Type B pancreatic cell (in vitro differentiated cells): ENCODE results near the gene ABLIM2. TPM values are rescaled to one million over a fixed set of nuclear protein-coding genes. Genes with fewer than 3 reads are reported as not detected.

Experiments
- DNase-seq: peaks from one replicate; pipeline ENCODE4 v3.0.0; 2021; ENCODE audit warnings: mixed read lengths; ENCODE audit not compliant: unreplicated experiment; ENCODE audit errors: extremely low spot score
- H3K27ac Mint-ChIP-seq: 2 replicates; pipeline ENCODE4 v1.8.0; 2021; ENCODE audit warnings: mild to moderate bottlenecking, mixed read lengths
- H3K27me3 Mint-ChIP-seq: 2 replicates; pipeline ENCODE4 v1.8.0; 2021; ENCODE audit warnings: mixed read lengths
- H3K36me3 Mint-ChIP-seq: 2 replicates; pipeline ENCODE4 v1.8.0; 2021; ENCODE audit warnings: mixed read lengths
- H3K4me1 Mint-ChIP-seq: one replicate; pipeline ENCODE4 v1.8.0; 2021; ENCODE audit warnings: mixed read lengths; ENCODE audit not compliant: unreplicated experiment
- H3K4me3 Mint-ChIP-seq: 2 replicates; pipeline ENCODE4 v1.8.0; 2021; ENCODE audit warnings: mild to moderate bottlenecking, mixed read lengths
- H3K9me3 Mint-ChIP-seq: 2 replicates; pipeline ENCODE4 v1.8.0; 2021; ENCODE audit warnings: mixed read lengths
- total RNA-seq: library from RNA; stranded (reverse); gene quantifications from 2 replicates; pipeline ENCODE4 v1.2.1, GENCODE V29; 2021; ENCODE audit warnings: low replicate concordance
- TF ChIP-seq, protein P1 (sequence below): fragments of 200-600 bp; sonication (generic); conservative IDR thresholded peaks from 2 replicates; pipeline ENCODE4 v1.5.0; 2021; ENCODE audit warnings: antibody characterized with exemption, mild to moderate bottlenecking

Gene ABLIM2
- total RNA-seq, 1 donor from 2014 or later, result 2.6 TPM

DNA sequence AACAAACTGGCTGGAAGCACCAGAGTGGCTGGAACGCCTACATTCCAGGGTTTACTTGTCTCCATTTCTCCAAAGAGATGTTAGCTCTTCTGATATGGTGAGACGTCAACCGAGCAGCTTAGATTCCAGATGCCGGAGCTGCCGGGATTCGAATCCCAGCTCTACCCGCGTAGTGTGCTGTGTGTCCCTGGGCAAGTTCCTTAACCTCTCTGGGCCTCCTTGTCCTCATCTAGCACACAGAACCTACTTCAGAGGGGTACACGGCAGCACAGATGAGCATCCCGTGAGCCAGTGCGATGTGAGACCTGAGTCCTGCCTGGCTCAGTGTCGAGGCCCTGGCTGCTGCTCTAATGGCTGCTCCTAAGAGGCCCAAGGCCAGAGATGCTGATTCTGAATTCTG is 60.1 kb downstream of the ABLIM2 start:
- Mint-ChIP-seq H3K36me3 (no peaks in the 10 kb centered on the region), H3K27me3 (no peaks in the 10 kb centered on the region), H3K4me1 (peaks cover 8% of the 10 kb centered on the region), H3K27ac (no peak overlapping the region), H3K9me3 (peaks cover 16% of the 10 kb centered on the region), H3K4me3 (no peak overlapping the region)
- TF ChIP-seq, protein P1, sequence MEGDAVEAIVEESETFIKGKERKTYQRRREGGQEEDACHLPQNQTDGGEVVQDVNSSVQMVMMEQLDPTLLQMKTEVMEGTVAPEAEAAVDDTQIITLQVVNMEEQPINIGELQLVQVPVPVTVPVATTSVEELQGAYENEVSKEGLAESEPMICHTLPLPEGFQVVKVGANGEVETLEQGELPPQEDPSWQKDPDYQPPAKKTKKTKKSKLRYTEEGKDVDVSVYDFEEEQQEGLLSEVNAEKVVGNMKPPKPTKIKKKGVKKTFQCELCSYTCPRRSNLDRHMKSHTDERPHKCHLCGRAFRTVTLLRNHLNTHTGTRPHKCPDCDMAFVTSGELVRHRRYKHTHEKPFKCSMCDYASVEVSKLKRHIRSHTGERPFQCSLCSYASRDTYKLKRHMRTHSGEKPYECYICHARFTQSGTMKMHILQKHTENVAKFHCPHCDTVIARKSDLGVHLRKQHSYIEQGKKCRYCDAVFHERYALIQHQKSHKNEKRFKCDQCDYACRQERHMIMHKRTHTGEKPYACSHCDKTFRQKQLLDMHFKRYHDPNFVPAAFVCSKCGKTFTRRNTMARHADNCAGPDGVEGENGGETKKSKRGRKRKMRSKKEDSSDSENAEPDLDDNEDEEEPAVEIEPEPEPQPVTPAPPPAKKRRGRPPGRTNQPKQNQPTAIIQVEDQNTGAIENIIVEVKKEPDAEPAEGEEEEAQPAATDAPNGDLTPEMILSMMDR, result no peak
- DNase-seq, result no peak

DNA sequence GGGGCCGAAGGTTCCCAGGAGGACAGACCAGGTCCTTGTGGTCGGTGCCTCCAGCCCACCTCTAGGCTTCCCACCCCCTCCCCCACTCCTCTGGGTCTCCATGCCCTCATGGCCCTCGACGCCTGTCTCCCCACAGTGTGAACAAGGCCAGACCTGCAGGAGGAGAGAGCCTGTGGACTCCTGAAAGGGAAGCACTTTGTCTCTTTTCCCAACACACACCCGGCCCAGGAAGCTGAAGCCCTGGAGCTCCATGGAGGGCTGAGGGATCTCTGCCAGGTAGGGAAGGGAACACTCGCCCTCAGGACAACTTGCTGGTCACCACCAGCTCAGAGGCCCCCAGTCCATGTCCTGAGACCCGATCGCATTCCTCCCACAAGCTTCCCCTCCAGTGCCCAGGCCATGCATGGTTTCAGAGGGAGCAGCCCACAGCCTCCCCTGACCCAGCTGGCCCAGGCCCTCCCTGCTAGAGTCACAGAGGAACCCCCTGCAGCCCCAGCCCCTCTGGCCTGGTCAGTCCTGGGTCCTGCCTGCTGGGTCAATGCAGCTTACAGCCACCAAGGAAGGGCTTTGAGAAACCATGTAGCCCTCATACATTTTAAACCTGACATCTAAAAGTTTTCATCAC is 60.8 kb downstream of the ABLIM2 start:
- no peak overlapping the region for H3K4me3 Mint-ChIP-seq
- TF ChIP-seq, protein P1, result no peak
- H3K9me3 Mint-ChIP-seq, result peaks cover 19% of the 10 kb centered on the region
- H3K27ac Mint-ChIP-seq, result no peak overlapping the region
- H3K36me3 Mint-ChIP-seq, result no peaks in the 10 kb centered on the region
- H3K27me3 Mint-ChIP-seq, result no peaks in the 10 kb centered on the region
- peaks cover 8% of the 10 kb centered on the region for H3K4me1 Mint-ChIP-seq
- DNase-seq, result no peak

DNA sequence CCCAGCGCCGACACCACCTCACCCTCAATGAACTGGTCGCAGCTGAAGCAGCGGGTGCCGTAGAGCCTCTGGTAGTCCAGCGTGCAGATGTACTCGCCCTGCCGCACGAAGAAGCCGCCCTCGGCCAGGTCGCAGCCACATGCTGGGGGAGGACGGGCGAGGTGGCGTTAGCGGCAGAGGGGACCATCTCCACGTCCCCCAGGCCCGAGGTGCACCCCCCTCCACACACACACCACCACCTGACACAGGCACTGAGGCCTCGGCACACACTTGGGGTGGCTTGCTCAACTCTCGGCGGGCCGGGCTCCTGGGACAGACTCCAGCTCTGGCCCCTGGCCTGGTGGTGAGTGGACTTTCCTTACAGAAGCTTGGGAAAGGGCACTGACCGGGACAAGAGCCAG is 61.5 kb downstream of the ABLIM2 start:
- no peak overlapping the region for H3K27ac Mint-ChIP-seq
- H3K4me3 Mint-ChIP-seq, result no peak overlapping the region
- peaks cover 19% of the 10 kb centered on the region for H3K9me3 Mint-ChIP-seq
- no peak for DNase-seq
- H3K36me3 Mint-ChIP-seq, result no peaks in the 10 kb centered on the region
- H3K4me1 Mint-ChIP-seq, result peaks cover 8% of the 10 kb centered on the region
- TF ChIP-seq, protein P1, result no peak
- no peaks in the 10 kb centered on the region for H3K27me3 Mint-ChIP-seq

DNA sequence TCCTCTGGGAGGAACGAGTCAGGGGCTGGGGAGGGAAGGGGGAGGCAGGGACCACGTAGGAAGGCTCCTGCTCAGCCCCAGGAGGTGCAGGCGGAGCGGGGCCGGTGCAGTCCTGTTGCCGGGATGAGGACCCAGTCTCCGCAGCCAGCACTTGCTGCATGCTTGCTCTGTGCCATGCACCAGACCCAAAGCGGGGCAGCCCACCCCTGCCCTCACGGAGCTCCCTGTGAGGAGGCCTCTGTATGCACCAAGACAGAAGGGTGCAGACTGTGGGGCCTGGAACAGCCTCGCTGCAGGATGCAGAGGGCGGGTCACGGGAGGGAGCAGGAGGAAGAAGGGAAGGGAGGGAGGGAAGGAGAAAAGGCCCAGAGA is 61.9 kb downstream of the ABLIM2 start:
- TF ChIP-seq, protein P1, result no peak
- H3K27me3 Mint-ChIP-seq, result no peaks in the 10 kb centered on the region
- H3K36me3 Mint-ChIP-seq, result no peaks in the 10 kb centered on the region
- H3K27ac Mint-ChIP-seq, result no peak overlapping the region
- DNase-seq, result no peak
- H3K9me3 Mint-ChIP-seq, result peaks cover 19% of the 10 kb centered on the region
- peaks cover 8% of the 10 kb centered on the region for H3K4me1 Mint-ChIP-seq
- no peak overlapping the region for H3K4me3 Mint-ChIP-seq

DNA sequence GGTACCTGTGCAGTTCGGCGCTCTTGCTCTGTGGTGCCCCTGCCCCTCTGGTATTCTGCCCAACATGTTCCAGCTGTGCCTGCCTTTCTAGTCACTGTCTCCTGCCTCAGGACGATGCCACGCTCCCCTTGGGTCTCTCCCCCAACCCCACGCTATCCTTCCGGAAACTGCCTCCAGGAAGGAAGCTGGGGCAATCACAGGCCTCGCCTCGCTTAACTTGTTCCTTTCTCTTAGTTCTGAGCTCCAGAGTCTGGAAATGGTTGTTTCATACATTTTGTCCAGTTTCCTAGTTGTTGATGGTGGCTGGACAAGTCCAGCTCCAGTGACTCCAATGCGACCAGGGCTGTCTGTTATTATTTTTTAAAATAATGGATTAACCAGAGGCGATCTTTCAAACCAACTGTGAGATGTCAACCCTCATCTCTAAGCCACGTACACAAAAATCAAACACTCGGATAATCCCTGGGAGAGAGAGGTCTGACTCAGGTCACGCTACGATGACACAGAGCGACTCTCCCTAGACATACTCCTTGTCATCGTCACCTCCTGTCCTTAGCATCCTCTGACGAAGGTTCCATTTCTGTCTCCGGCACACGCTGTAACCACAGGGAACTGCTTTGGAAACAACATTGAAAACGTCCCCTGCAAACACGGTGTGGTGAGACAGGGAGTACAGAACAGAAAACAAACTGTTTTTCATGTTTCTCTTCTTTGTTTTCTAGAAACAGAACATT is 62.5 kb downstream of the ABLIM2 start:
- Mint-ChIP-seq H3K27me3 (no peaks in the 10 kb centered on the region), H3K4me1 (peaks cover 3% of the 10 kb centered on the region), H3K9me3 (peaks cover 19% of the 10 kb centered on the region), H3K27ac (no peak overlapping the region), H3K36me3 (no peaks in the 10 kb centered on the region), H3K4me3 (no peak overlapping the region)
- no peak for DNase-seq
- TF ChIP-seq, protein P1, result no peak
